Measurements from ENCODE around the gene HHATL. TPM values are rescaled to one million over a fixed set of nuclear protein-coding genes. Genes with fewer than 3 reads are reported as not detected.
A peak's percentile ranks its signal among the peaks of the same experiment; 100 is the strongest.

HHATL gene
- total and polyA plus RNA-seq, 8 donors, result 0.81 to 6.9 (median 0.90) TPM; not detected in 5

DNA sequence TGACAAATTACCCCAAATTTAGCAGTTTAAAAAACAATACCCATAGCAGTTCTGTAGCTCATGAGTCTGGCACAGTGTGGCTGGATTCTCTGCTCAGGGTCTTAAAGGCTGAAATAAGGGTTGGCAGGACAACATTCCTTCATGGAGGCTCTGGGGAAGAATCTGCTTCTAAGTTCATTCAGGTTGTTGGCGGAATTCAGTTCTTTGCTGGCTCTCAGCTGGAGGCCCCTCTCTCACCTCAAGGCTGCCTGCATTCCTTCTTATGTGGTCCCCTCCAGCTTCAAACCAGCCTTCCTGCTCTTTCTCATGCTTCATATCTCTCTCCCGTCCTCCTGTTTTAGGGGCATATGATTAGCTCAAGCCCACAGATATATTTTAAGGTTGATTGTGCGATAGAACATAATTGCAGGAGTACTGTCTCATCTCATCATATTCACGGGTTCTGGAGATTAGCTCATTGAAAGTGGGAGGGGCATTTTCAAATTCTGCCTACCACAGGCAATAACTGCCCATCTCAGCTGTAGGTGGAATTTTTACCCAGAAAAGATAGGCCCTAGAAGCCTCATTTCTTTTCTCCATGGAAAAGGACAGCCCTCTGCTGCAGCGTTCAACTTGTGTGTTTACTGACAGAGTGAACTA is 54.7 kb downstream of the HHATL start:
- Histone ChIP-seq H3K4me1 (peaks cover 18 to 63% (median 47%) of the 10 kb centered on the region in 4 donors), H3K36me3 (peaks cover 45 to 77% (median 71%) of the 10 kb centered on the region in 4 donors), H3K27me3 (no peaks in the 10 kb centered on the region), H3K9me3 (no peaks in the 10 kb centered on the region), H3K27ac (peak overlapping the region in 1 of 5 donors; percentile 43), H3K4me3 (no peak overlapping the region)
- 78 to 89% (median 86%) methylated on average over 5 of the region's 5 CpGs for WGBS, 5 donors
- DNase-seq, result no peak
- intact Hi-C loops (cut with DNase I; ENCODE audit: low total_unique reads), result no loop called here
- TF ChIP-seq CTCF (IDR thresholded peaks at IDR 0.05) (no peak), EP300 (IDR thresholded peaks at IDR 0.05) (no peak), POLR2A (IDR thresholded peaks at IDR 0.05) (no peak), POLR2AphosphoS5 (IDR thresholded peaks at IDR 0.05) (no peak)

Other genes starting within 250 kb of the HHATL start
- 100 to 1,000 TPM in 1 of 5 donors, 10 to 100 TPM in 3, 1 to 10 TPM in 1; 9.5 to 170 (median 14.0) TPM for gene VIPR1, start 200.2 kb downstream of the HHATL start, total RNA-seq
- gene VIPR1, start 200.2 kb downstream of the HHATL start, polyA plus RNA-seq, result 10 to 100 TPM in 1 of 3 donors, 1 to 10 TPM in 2; 2.2 to 10.0 (median 3.1) TPM
- gene SEC22C, start 120.8 kb downstream of the HHATL start, total RNA-seq, result 10 to 100 TPM in 4 of 5 donors, 1 to 10 TPM in 1; 9.8 to 64.3 (median 32.7) TPM
- 10 to 100 TPM; 15.5 to 31.5 (median 26.3) TPM for gene SEC22C, start 120.8 kb downstream of the HHATL start, polyA plus RNA-seq
- gene SS18L2, start 111.9 kb downstream of the HHATL start, total RNA-seq, result 10 to 100 TPM in 4 of 5 donors, 1 to 10 TPM in 1; 8.0 to 34.4 (median 27.7) TPM
- gene SS18L2, start 111.9 kb downstream of the HHATL start, polyA plus RNA-seq, result 10 to 100 TPM; 31.9 to 59.7 (median 49.6) TPM
- 100 to 1,000 TPM in 4 of 5 donors, 10 to 100 TPM in 1; 76.5 to 488 (median 141) TPM for gene NKTR, start 102.1 kb downstream of the HHATL start, total RNA-seq
- 10 to 100 TPM in 1 of 3 donors, 1 to 10 TPM in 2; 3.8 to 20.0 (median 6.4) TPM for gene NKTR, start 102.1 kb downstream of the HHATL start, polyA plus RNA-seq
- gene ZBTB47, start 49.1 kb downstream of the HHATL start, total RNA-seq, result 10 to 100 TPM; 10.1 to 40.3 (median 19.6) TPM
- 10 to 100 TPM; 10.4 to 40.0 (median 32.1) TPM for gene ZBTB47, start 49.1 kb downstream of the HHATL start, polyA plus RNA-seq
- gene KLHL40, start 17.3 kb downstream of the HHATL start, total RNA-seq, result under 1 TPM in 1 of 5 donors, not detected in 4; 0.18 TPM
- gene KLHL40, start 17.3 kb downstream of the HHATL start, polyA plus RNA-seq, result 1 to 10 TPM in 1 of 3 donors, under 1 TPM in 1, not detected in 1; 0.05 to 2.0 TPM
- 10 to 100 TPM in 2 of 5 donors, 1 to 10 TPM in 1, under 1 TPM in 1, not detected in 1; 0.58 to 31.7 (median 10.0) TPM for gene CCDC13, start 70.5 kb upstream of the HHATL start, total RNA-seq
- gene CCDC13, start 70.5 kb upstream of the HHATL start, polyA plus RNA-seq, result 1 to 10 TPM in 1 of 3 donors, under 1 TPM in 2; 0.44 to 2.9 (median 0.53) TPM
- gene HIGD1A, start 101.7 kb upstream of the HHATL start, total RNA-seq, result 100 to 1,000 TPM in 2 of 5 donors, 10 to 100 TPM in 3; 62.0 to 313 (median 98.8) TPM
- 100 to 1,000 TPM; 202 to 413 (median 311) TPM for gene HIGD1A, start 101.7 kb upstream of the HHATL start, polyA plus RNA-seq
- gene ACKR2, start 106.6 kb upstream of the HHATL start, total RNA-seq, result 1 to 10 TPM in 1 of 5 donors, under 1 TPM in 1, not detected in 3; 0.72 to 2.4 TPM
- under 1 TPM; 0.15 to 0.50 (median 0.30) TPM for gene ACKR2, start 106.6 kb upstream of the HHATL start, polyA plus RNA-seq
- gene CYP8B1, start 173.1 kb upstream of the HHATL start, total RNA-seq, result not detected
- gene CYP8B1, start 173.1 kb upstream of the HHATL start, polyA plus RNA-seq, result under 1 TPM in 1 of 3 donors, not detected in 2; 0.10 TPM
- gene ZNF662, start 203.3 kb upstream of the HHATL start, total RNA-seq, result 10 to 100 TPM in 2 of 5 donors, 1 to 10 TPM in 3; 3.8 to 23.9 (median 6.5) TPM
- gene ZNF662, start 203.3 kb upstream of the HHATL start, polyA plus RNA-seq, result 1 to 10 TPM; 1.4 to 3.2 (median 2.1) TPM